ENCODE measurements around the gene PTGER1. TPM values are rescaled to one million over a fixed set of nuclear protein-coding genes. Genes with fewer than 3 reads are reported as not detected.

The PTGER1 gene, protein sequence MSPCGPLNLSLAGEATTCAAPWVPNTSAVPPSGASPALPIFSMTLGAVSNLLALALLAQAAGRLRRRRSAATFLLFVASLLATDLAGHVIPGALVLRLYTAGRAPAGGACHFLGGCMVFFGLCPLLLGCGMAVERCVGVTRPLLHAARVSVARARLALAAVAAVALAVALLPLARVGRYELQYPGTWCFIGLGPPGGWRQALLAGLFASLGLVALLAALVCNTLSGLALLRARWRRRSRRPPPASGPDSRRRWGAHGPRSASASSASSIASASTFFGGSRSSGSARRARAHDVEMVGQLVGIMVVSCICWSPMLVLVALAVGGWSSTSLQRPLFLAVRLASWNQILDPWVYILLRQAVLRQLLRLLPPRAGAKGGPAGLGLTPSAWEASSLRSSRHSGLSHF
- 0.19 and 0.65 TPM in 2 replicates for total RNA-seq

GRCh38 chr19:14475251-14476073, at the start of gene PTGER1:
PTGER1 (minus strand) TSS chr19:14475354; CDS start chr19:14474320, 1,034 bp downstream.

GRCh38 chr19:14517840-14518505, 42.8 kb upstream of the PTGER1 start, which contains the start of gene DNAJB1:
DNAJB1 (minus strand) TSS chr19:14518397; CDS start chr19:14518349, 48 bp downstream.

GRCh38 chr19:14496029-14496833, 21.1 kb upstream of the PTGER1 start, which contains the start of gene GIPC1:
GIPC1 (minus strand) TSS chr19:14496127; CDS start chr19:14482976, 13,151 bp downstream.

GRCh38 chr19:14432791-14433553, 42.2 kb downstream of the PTGER1 start, which contains the start of gene PKN1:
PKN1 (plus strand) TSS chr19:14433306; CDS start chr19:14433522, 216 bp downstream.

Small RNA genes lying within 50 kb of the gene (small RNA-seq; reads per million reads assigned to genes)
- gene SNRPGP15, result not detected

Other genes starting within 250 kb of the PTGER1 start
- 7.2 and 14.6 TPM in 2 replicates for gene ADGRE5, start 93.9 kb downstream of the PTGER1 start, total RNA-seq
- 63.4 and 97.1 TPM in 2 replicates for gene DDX39A, start 56.0 kb downstream of the PTGER1 start, total RNA-seq
- 253 and 369 TPM in 2 replicates for gene PKN1, start 42.0 kb downstream of the PTGER1 start, total RNA-seq
- 132 and 184 TPM in 2 replicates for gene GIPC1, start 20.8 kb upstream of the PTGER1 start, total RNA-seq
- 45.7 and 54.5 TPM in 2 replicates for gene DNAJB1, start 43.0 kb upstream of the PTGER1 start, total RNA-seq
- gene TECR, start 54.2 kb upstream of the PTGER1 start, total RNA-seq, result 32.7 and 35.3 TPM in 2 replicates
- gene NDUFB7, start 96.7 kb upstream of the PTGER1 start, total RNA-seq, result 209 and 287 TPM in 2 replicates
- not detected in 2 replicates for gene CLEC17A, start 107.7 kb upstream of the PTGER1 start, total RNA-seq
- gene ADGRE3, start 199.5 kb upstream of the PTGER1 start, total RNA-seq, result not detected in 2 replicates
- 12.3 and 17.0 TPM in 2 replicates for gene ZNF333, start 214.7 kb upstream of the PTGER1 start, total RNA-seq

All from vein endothelial cell (primary cell).